Prostate gland (tissue), 2 donors: ENCODE results near the gene FGFR1OP2.

ENCODE experiments used
- CTCF ChIP-seq, 4 experiments: fragments of 200-600 bp in 2 of 4; fragments of 450-650 bp in 2 of 4; sonication (generic) in 2 of 4; IDR thresholded peaks; 1 replicate in 3 of 4; 2 replicates in 1 of 4; pipeline ENCODE4 v1.5.1; 2016 to 2019; ENCODE audit warnings: antibody characterized with exemption in 4 of 4, mild to moderate bottlenecking in 2 of 4, moderate library complexity in 2 of 4
- POLR2AphosphoS5 ChIP-seq: sonication (generic); formaldehyde crosslinking; IDR thresholded peaks from one replicate; pipeline ENCODE4 v1.6.1; 2017; ENCODE audit warnings: antibody characterized with exemption

- TF ChIP-seq POLR2AphosphoS5 (no peak), CTCF (IDR thresholded peaks at IDR 0.05) (no peak)
These were observed 31.6 kb upstream of the FGFR1OP2 start for GRCh38 chr12:26906704-26907103.
